CD4-positive, CD25-positive, alpha-beta regulatory T cell (primary cell): Measurements from ENCODE around the gene LMNB1. TPM values are rescaled to one million over a fixed set of nuclear protein-coding genes. Genes with fewer than 3 reads are reported as not detected.

Experiments
- ATAC-seq, 2 donors: fragments of 150-1000 bp; cut with Tn5 transposase; one replicate each; pipeline ENCODE4 v1.10.0; 2021; ENCODE audit warnings: low read depth in 2 of 2, moderate number of reproducible peaks in 2 of 2, moderate library complexity in 1 of 2
- DNase-seq, 3 donors: peaks; one replicate each; pipeline versions ENCODE4 v3.0.0 to v3.0.0-alpha.2; 2012 to 2022; ENCODE audit warnings: mixed read lengths in 1 of 3
- H3K27ac ChIP-seq: one replicate; pipeline ENCODE4 v1.7.0; 2013; ENCODE audit warnings: mild to moderate bottlenecking, low read length; ENCODE audit not compliant: insufficient read depth, poor library complexity, severe bottlenecking
- H3K27me3 ChIP-seq: one replicate; pipeline ENCODE4 v1.7.0; 2013; ENCODE audit warnings: low read length; ENCODE audit not compliant: control insufficient read depth, insufficient read depth
- H3K36me3 ChIP-seq: one replicate; pipeline ENCODE4 v1.7.0; 2013; ENCODE audit warnings: mild to moderate bottlenecking, low read length, moderate library complexity; ENCODE audit not compliant: control insufficient read depth, insufficient read depth
- H3K4me1 ChIP-seq: 2 replicates; pipeline ENCODE4 v1.7.0; 2013; ENCODE audit warnings: mild to moderate bottlenecking, low read length; ENCODE audit not compliant: insufficient read depth, control insufficient read depth, poor library complexity, severe bottlenecking
- H3K4me3 ChIP-seq: one replicate; pipeline ENCODE4 v1.7.0; 2013; ENCODE audit warnings: low read depth, mild to moderate bottlenecking, low read length, moderate library complexity
- H3K9me3 ChIP-seq, 2 experiments: 1 replicate in 1 of 2; 2 replicates in 1 of 2; pipeline ENCODE4 v1.7.0; 2013; ENCODE audit warnings: low read length in 2 of 2, mild to moderate bottlenecking in 1 of 2, moderate library complexity in 1 of 2; ENCODE audit not compliant: control insufficient read depth in 2 of 2
- H3K27ac Mint-ChIP-seq, 3 donors: one replicate each; pipeline ENCODE4 v1.8.0; 2020 to 2022; ENCODE audit warnings: mild to moderate bottlenecking in 3 of 3, mixed read lengths in 3 of 3, moderate library complexity in 2 of 3
- H3K27me3 Mint-ChIP-seq: one replicate; pipeline ENCODE4 v1.8.0; 2022; ENCODE audit warnings: mild to moderate bottlenecking, mixed read lengths
- H3K36me3 Mint-ChIP-seq: one replicate; pipeline ENCODE4 v1.8.0; 2020; ENCODE audit warnings: mixed read lengths
- H3K4me1 Mint-ChIP-seq, 4 donors: one replicate each; pipeline ENCODE4 v1.8.0; 2020 to 2022; ENCODE audit warnings: mixed read lengths in 4 of 4, mild to moderate bottlenecking in 1 of 4
- H3K4me3 Mint-ChIP-seq, 4 donors: one replicate each; pipeline ENCODE4 v1.8.0; 2020 to 2022; ENCODE audit warnings: mild to moderate bottlenecking in 4 of 4, mixed read lengths in 4 of 4, moderate library complexity in 3 of 4
- H3K9me3 Mint-ChIP-seq, 7 donors: one replicate each; pipeline ENCODE4 v1.8.0; 2020 to 2022; ENCODE audit warnings: mixed read lengths in 7 of 7, mild to moderate bottlenecking in 3 of 7, moderate library complexity in 2 of 7
- polyA plus RNA-seq, 4 donors: library from polyadenylated mRNA; unstranded; fragments of 300-500 nt; fragmentation: Illumina TruSeq; gene quantifications; one replicate each; pipeline ENCODE4 v1.2.3, GENCODE V29; 2021
- total RNA-seq: library from RNA; stranded (reverse); gene quantifications from one replicate; pipeline ENCODE4 v1.2.3, GENCODE V29; 2022

The LMNB1 gene
- total and polyA plus RNA-seq, 5 donors from 2014 or later = 11.5 to 52.5 (median 19.4) TPM

- Histone ChIP-seq H3K27ac (no peak overlapping the region), H3K4me3 (no peak overlapping the region), H3K4me1 (peaks cover 5% of the 10 kb centered on the region), H3K9me3 (no peaks in the 10 kb centered on the region), H3K36me3 (peaks cover 2% of the 10 kb centered on the region), H3K27me3 (no peaks in the 10 kb centered on the region)
- H3K9me3 Mint-ChIP-seq = no peaks in the 10 kb centered on the region
- no peak overlapping the region for H3K27ac Mint-ChIP-seq
- no peak overlapping the region for H3K4me3 Mint-ChIP-seq
- no peak for ATAC-seq
- DNase-seq = no peak
- H3K36me3 Mint-ChIP-seq = peaks cover 16% of the 10 kb centered on the region
- no peaks in the 10 kb centered on the region for H3K27me3 Mint-ChIP-seq
- H3K4me1 Mint-ChIP-seq = peaks cover 8 to 22% (median 13%) of the 10 kb centered on the region in 4 donors
These were observed 86.5 kb downstream of the LMNB1 start for GRCh38 chr5:126863402-126863801.

GRCh38 chr5:126864042-126864688 is 87.2 kb downstream of the LMNB1 start:
- ATAC-seq (no peak), DNase-seq (no peak)
- Mint-ChIP-seq H3K4me3 (no peak overlapping the region), H3K27me3 (no peaks in the 10 kb centered on the region), H3K9me3 (peaks cover 0 to 2% (median 0%) of the 10 kb centered on the region in 7 donors), H3K36me3 (peaks cover 16% of the 10 kb centered on the region), H3K4me1 (peaks cover 8 to 25% (median 17%) of the 10 kb centered on the region in 4 donors), H3K27ac (no peak overlapping the region)
- H3K9me3 ChIP-seq = no peaks in the 10 kb centered on the region
- H3K27ac ChIP-seq = no peak overlapping the region
- H3K36me3 ChIP-seq = peaks cover 2% of the 10 kb centered on the region
- H3K4me1 ChIP-seq = peaks cover 12% of the 10 kb centered on the region
- no peak overlapping the region for H3K4me3 ChIP-seq
- no peaks in the 10 kb centered on the region for H3K27me3 ChIP-seq

GRCh38 chr5:126865299-126865698 is 88.4 kb downstream of the LMNB1 start:
- Histone ChIP-seq H3K4me1 (peaks cover 12% of the 10 kb centered on the region), H3K4me3 (no peak overlapping the region), H3K9me3 (no peaks in the 10 kb centered on the region), H3K27me3 (no peaks in the 10 kb centered on the region), H3K27ac (no peak overlapping the region), H3K36me3 (peaks cover 2% of the 10 kb centered on the region)
- Mint-ChIP-seq H3K4me1 (peaks cover 6 to 24% (median 13%) of the 10 kb centered on the region in 4 donors), H3K27ac (no peak overlapping the region), H3K4me3 (no peak overlapping the region), H3K27me3 (no peaks in the 10 kb centered on the region), H3K9me3 (peaks cover 0 to 2% (median 0%) of the 10 kb centered on the region in 7 donors), H3K36me3 (peaks cover 16% of the 10 kb centered on the region)
- no peak for ATAC-seq
- no peak for DNase-seq

- Mint-ChIP-seq H3K4me3 (peak overlapping the region in 1 of 4 donors; percentile 18), H3K27ac (peak overlapping the region in 2 of 3 donors; percentile 5 to 56), H3K9me3 (peaks cover 0 to 2% (median 0%) of the 10 kb centered on the region in 7 donors), H3K4me1 (peaks cover 0 to 17% (median 11%) of the 10 kb centered on the region in 4 donors), H3K36me3 (peaks cover 13% of the 10 kb centered on the region), H3K27me3 (no peaks in the 10 kb centered on the region)
- no peak for DNase-seq
- H3K36me3 ChIP-seq = peaks cover 2% of the 10 kb centered on the region
- no peak overlapping the region for H3K4me3 ChIP-seq
- no peak overlapping the region for H3K27ac ChIP-seq
- no peaks in the 10 kb centered on the region for H3K27me3 ChIP-seq
- peaks cover 9% of the 10 kb centered on the region for H3K4me1 ChIP-seq
- H3K9me3 ChIP-seq = no peaks in the 10 kb centered on the region
- no peak for ATAC-seq
These were observed 90.1 kb downstream of the LMNB1 start for GRCh38 chr5:126866851-126867636.

GRCh38 chr5:126868338-126869004 is 91.5 kb downstream of the LMNB1 start:
- Mint-ChIP-seq H3K36me3 (peaks cover 21% of the 10 kb centered on the region), H3K9me3 (peaks cover 0 to 2% (median 0%) of the 10 kb centered on the region in 7 donors), H3K4me3 (peak overlapping the region in 3 of 4 donors; percentile 3 to 84 (median 83)), H3K4me1 (peaks cover 4 to 23% (median 9%) of the 10 kb centered on the region in 4 donors), H3K27ac (peak overlapping the region in 1 of 3 donors; percentile 5), H3K27me3 (no peaks in the 10 kb centered on the region)
- Histone ChIP-seq H3K36me3 (peaks cover 2% of the 10 kb centered on the region), H3K27me3 (no peaks in the 10 kb centered on the region), H3K4me3 (peak overlapping the region; percentile 48), H3K9me3 (no peaks in the 10 kb centered on the region), H3K27ac (no peak overlapping the region), H3K4me1 (peaks cover 9% of the 10 kb centered on the region)
- DNase-seq = no peak
- ATAC-seq = no peak

- ATAC-seq (peak; percentile 70 to 77), DNase-seq (peak in 2 of 3 donors; percentile 17 to 48)
- H3K4me1 ChIP-seq = peaks cover 9% of the 10 kb centered on the region
- peak overlapping the region; percentile 54 for H3K4me3 ChIP-seq
- H3K27ac Mint-ChIP-seq = peak overlapping the region in 2 of 3 donors; percentile 5 to 63
- H3K27ac ChIP-seq = no peak overlapping the region
- no peaks in the 10 kb centered on the region for H3K9me3 ChIP-seq
- H3K36me3 Mint-ChIP-seq = peaks cover 21% of the 10 kb centered on the region
- peak overlapping the region; percentile 3 to 84 (median 71) for H3K4me3 Mint-ChIP-seq
- peaks cover 2% of the 10 kb centered on the region for H3K36me3 ChIP-seq
- no peaks in the 10 kb centered on the region for H3K27me3 Mint-ChIP-seq
- no peaks in the 10 kb centered on the region for H3K27me3 ChIP-seq
- peaks cover 0 to 2% (median 0%) of the 10 kb centered on the region in 7 donors for H3K9me3 Mint-ChIP-seq
- H3K4me1 Mint-ChIP-seq = peaks cover 5 to 23% (median 12%) of the 10 kb centered on the region in 4 donors
These were observed 92.1 kb downstream of the LMNB1 start for GRCh38 chr5:126869005-126869451.

- Mint-ChIP-seq H3K36me3 (peaks cover 21% of the 10 kb centered on the region), H3K4me1 (peaks cover 5 to 26% (median 18%) of the 10 kb centered on the region in 4 donors), H3K27me3 (no peaks in the 10 kb centered on the region), H3K9me3 (peaks cover 0 to 2% (median 0%) of the 10 kb centered on the region in 7 donors), H3K27ac (no peak overlapping the region), H3K4me3 (peak overlapping the region in 1 of 4 donors; percentile 18)
- H3K4me3 ChIP-seq = no peak overlapping the region
- H3K27me3 ChIP-seq = no peaks in the 10 kb centered on the region
- H3K9me3 ChIP-seq = no peaks in the 10 kb centered on the region
- no peak for DNase-seq
- H3K4me1 ChIP-seq = peaks cover 9% of the 10 kb centered on the region
- H3K27ac ChIP-seq = no peak overlapping the region
- H3K36me3 ChIP-seq = no peaks in the 10 kb centered on the region
- ATAC-seq = no peak
These were observed 94.5 kb downstream of the LMNB1 start for GRCh38 chr5:126871441-126871840.
